Mesothelial cell of epicardium (in vitro differentiated cells): ENCODE data around the gene WBP1L. TPM values are rescaled to one million over a fixed set of nuclear protein-coding genes. Genes with fewer than 3 reads are reported as not detected.
A peak's percentile ranks its signal among the peaks of the same experiment; 100 is the strongest.
"Not testable (repeated sequence)": the region's sequence is repeated elsewhere in the genome, so short reads cannot be mapped to it uniquely, and the experiment has no call there.

Source experiments
- DNase-seq, 2 experiments: peaks; one replicate each; pipeline ENCODE4 v3.0.0; 2021; ENCODE audit warnings: low spot score in 2 of 2; ENCODE audit not compliant: unreplicated experiment in 2 of 2
- H3K27ac Mint-ChIP-seq: 2 replicates; pipeline ENCODE4 v1.8.0; 2021; ENCODE audit warnings: mixed read lengths
- H3K27me3 Mint-ChIP-seq: 2 replicates; pipeline ENCODE4 v1.8.0; 2021; ENCODE audit warnings: low read depth, mixed read lengths
- H3K36me3 Mint-ChIP-seq: 2 replicates; pipeline ENCODE4 v1.8.0; 2021; ENCODE audit warnings: mixed read lengths
- H3K4me1 Mint-ChIP-seq: 2 replicates; pipeline ENCODE4 v1.8.0; 2021; ENCODE audit warnings: mixed read lengths
- H3K4me3 Mint-ChIP-seq: 2 replicates; pipeline ENCODE4 v1.8.0; 2021; ENCODE audit warnings: mild to moderate bottlenecking, moderate library complexity, mixed read lengths
- H3K9me3 Mint-ChIP-seq: 2 replicates; pipeline ENCODE4 v1.8.0; 2021; ENCODE audit warnings: mixed read lengths
- CTCF ChIP-seq: fragments of 200-600 bp; sonication (generic); IDR thresholded peaks from one replicate; pipeline ENCODE4 v1.5.0; 2021; ENCODE audit warnings: antibody characterized with exemption; ENCODE audit not compliant: unreplicated experiment
- total RNA-seq: library from RNA; stranded (reverse); gene quantifications from 3 replicates; pipeline ENCODE4 v1.2.1, GENCODE V29; 2021

Gene WBP1L
- 56.3 to 56.7 TPM (median 56.3 TPM) in 3 replicates for total RNA-seq

- Mint-ChIP-seq H3K27me3 (no peaks in the 10 kb centered on the region), H3K4me1 (peaks cover 28% of the 10 kb centered on the region), H3K9me3 (no peaks in the 10 kb centered on the region), H3K27ac (peak within 1 kb of the TSS; percentile 94), H3K4me3 (peak within 1 kb of the TSS; percentile 93), H3K36me3 (peaks cover 3% of the 10 kb centered on the region)
- peak; percentile 85 to 92 for DNase-seq
- TF ChIP-seq CTCF: no peak
Measured at GRCh38 chr10:102743588-102744373, at the start of gene WBP1L. Gene WBP1L (plus strand): TSS chr10:102743948. CDS start chr10:102744054, 106 bp downstream.

GRCh38 chr10:102695401-102695800, 48.3 kb upstream of the WBP1L start:
- not testable (repeated sequence) for H3K27me3 Mint-ChIP-seq, H3K27ac Mint-ChIP-seq, H3K4me1 Mint-ChIP-seq, H3K4me3 Mint-ChIP-seq, DNase-seq, H3K9me3 Mint-ChIP-seq
- H3K36me3 Mint-ChIP-seq: peaks cover 30% of the 10 kb centered on the region

- Mint-ChIP-seq H3K27me3 (no peaks in the 10 kb centered on the region), H3K9me3 (no peaks in the 10 kb centered on the region), H3K4me1 (peaks cover 3% of the 10 kb centered on the region), H3K27ac (no peak overlapping the region), H3K4me3 (no peak overlapping the region), H3K36me3 (peaks cover 30% of the 10 kb centered on the region)
- no peak for DNase-seq
- TF ChIP-seq CTCF: no peak
Measured at GRCh38 chr10:102696736-102697135, 47.0 kb upstream of the WBP1L start.

DNA sequence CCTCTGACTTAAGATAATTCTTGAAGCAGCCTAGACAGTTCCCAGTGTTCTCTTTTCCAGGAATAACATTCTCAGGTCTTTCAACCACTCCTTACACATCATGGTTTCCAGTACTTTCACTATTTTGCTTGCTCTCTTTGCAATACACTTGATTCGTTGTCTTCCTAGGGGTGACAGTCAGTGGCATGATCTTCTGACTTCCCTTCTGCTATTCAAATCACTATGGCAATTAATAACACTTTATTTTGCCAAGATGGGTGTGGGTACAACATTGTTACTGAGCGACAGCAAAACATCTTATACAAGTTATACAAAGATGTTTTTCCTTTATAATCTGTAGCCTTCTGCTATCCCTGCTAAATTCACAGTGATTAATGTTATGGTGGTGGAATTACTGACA, 44.9 kb upstream of the WBP1L start:
- H3K36me3 Mint-ChIP-seq: peaks cover 30% of the 10 kb centered on the region
- no peak for TF ChIP-seq CTCF
- no peak overlapping the region for H3K27ac Mint-ChIP-seq
- H3K27me3 Mint-ChIP-seq: no peaks in the 10 kb centered on the region
- no peaks in the 10 kb centered on the region for H3K9me3 Mint-ChIP-seq
- no peak for DNase-seq
- no peak overlapping the region for H3K4me3 Mint-ChIP-seq
- peaks cover 3% of the 10 kb centered on the region for H3K4me1 Mint-ChIP-seq

DNA sequence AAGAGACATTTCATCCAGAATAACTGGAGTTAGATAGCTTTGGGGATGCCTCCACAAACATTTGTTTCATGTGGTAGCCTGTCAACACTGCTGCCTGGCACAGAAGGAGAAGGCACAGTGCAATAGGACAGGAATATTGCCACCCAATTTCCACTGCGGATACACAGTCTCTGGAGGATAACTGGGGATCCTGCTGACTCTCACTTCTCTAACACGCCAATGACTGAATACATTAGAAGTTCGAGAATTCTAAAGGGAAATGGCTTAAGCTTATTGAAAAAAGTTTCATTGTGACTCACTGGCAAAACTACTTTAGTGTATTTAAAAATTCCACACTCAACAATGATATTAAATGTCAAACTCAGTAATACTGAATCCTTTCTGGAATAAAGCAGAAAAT, 42.5 kb upstream of the WBP1L start:
- Mint-ChIP-seq H3K27me3 (no peaks in the 10 kb centered on the region), H3K4me3 (no peak overlapping the region), H3K36me3 (peaks cover 22% of the 10 kb centered on the region), H3K27ac (no peak overlapping the region), H3K4me1 (peaks cover 15% of the 10 kb centered on the region), H3K9me3 (no peaks in the 10 kb centered on the region)
- no peak for TF ChIP-seq CTCF
- no peak for DNase-seq

DNA sequence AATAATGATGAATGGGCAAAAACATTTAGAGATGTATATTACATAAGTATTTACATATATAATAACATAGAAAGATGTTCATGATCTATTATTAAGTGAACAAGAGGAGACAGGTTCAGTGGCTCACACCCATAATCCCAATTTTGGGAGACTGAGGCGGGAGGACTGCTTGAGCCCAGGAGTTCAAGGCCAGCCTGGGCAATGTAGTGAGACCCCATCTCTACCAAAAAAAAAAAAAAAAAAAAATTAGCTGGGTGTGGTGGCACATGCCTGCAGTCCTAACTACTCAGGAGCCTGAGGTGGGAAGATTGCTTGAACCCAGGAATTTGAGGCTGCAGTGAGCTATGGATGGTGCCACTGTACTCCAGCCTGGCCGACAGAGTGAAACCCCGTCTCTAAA, 42.0 kb upstream of the WBP1L start:
- H3K36me3 Mint-ChIP-seq: peaks cover 18% of the 10 kb centered on the region
- H3K9me3 Mint-ChIP-seq: no peaks in the 10 kb centered on the region
- H3K4me3 Mint-ChIP-seq: no peak overlapping the region
- H3K27me3 Mint-ChIP-seq: no peaks in the 10 kb centered on the region
- H3K4me1 Mint-ChIP-seq: peaks cover 15% of the 10 kb centered on the region
- H3K27ac Mint-ChIP-seq: no peak overlapping the region
- TF ChIP-seq CTCF: no peak
- DNase-seq: no peak
